ENCODE measurements around the gene EVX1.

Gene EVX1

GRCh38 chr7:27220440-27220955 is 22.1 kb upstream of the EVX1 start:
- H3K27ac ChIP-seq (ENCODE audit: low read depth, low read length) = no peak overlapping the region
- H3K9me3 ChIP-seq (ENCODE audit: insufficient read depth, low read depth, low read length) = no peaks in the 10 kb centered on the region
- 85% methylated on average over 45 of the region's 45 CpGs for WGBS
- H3K4me1 ChIP-seq (ENCODE audit: insufficient read depth, low read length) = peaks cover 22% of the 10 kb centered on the region
- no peak overlapping the region for H3K4me3 ChIP-seq (ENCODE audit: low read length)
- no peaks in the 10 kb centered on the region for H3K36me3 ChIP-seq (ENCODE audit: insufficient read depth, low read length)
- H3K27me3 ChIP-seq (ENCODE audit: insufficient read depth, low read length) = peaks cover 97% of the 10 kb centered on the region
- no peak overlapping the region for H3K9ac ChIP-seq (ENCODE audit: low read depth, low read length)

GRCh38 chr7:27221201-27221797 is 21.3 kb upstream of the EVX1 start:
- no peak overlapping the region for H3K9ac ChIP-seq (ENCODE audit: low read depth, low read length)
- H3K4me3 ChIP-seq (ENCODE audit: low read length) = no peak overlapping the region
- H3K9me3 ChIP-seq (ENCODE audit: insufficient read depth, low read depth, low read length) = no peaks in the 10 kb centered on the region
- no peaks in the 10 kb centered on the region for H3K36me3 ChIP-seq (ENCODE audit: insufficient read depth, low read length)
- H3K4me1 ChIP-seq (ENCODE audit: insufficient read depth, low read length) = peaks cover 22% of the 10 kb centered on the region
- peaks cover 97% of the 10 kb centered on the region for H3K27me3 ChIP-seq (ENCODE audit: insufficient read depth, low read length)
- WGBS = 92% methylated on average over 3 of the region's 3 CpGs
- H3K27ac ChIP-seq (ENCODE audit: low read depth, low read length) = no peak overlapping the region

GRCh38 chr7:27223941-27224575 is 18.5 kb upstream of the EVX1 start:
- no peak overlapping the region for H3K9ac ChIP-seq (ENCODE audit: low read depth, low read length)
- H3K9me3 ChIP-seq (ENCODE audit: insufficient read depth, low read depth, low read length) = no peaks in the 10 kb centered on the region
- H3K27me3 ChIP-seq (ENCODE audit: insufficient read depth, low read length) = peaks cover 99% of the 10 kb centered on the region
- peaks cover 22% of the 10 kb centered on the region for H3K4me1 ChIP-seq (ENCODE audit: insufficient read depth, low read length)
- H3K4me3 ChIP-seq (ENCODE audit: low read length) = no peak overlapping the region
- no peak overlapping the region for H3K27ac ChIP-seq (ENCODE audit: low read depth, low read length)
- H3K36me3 ChIP-seq (ENCODE audit: insufficient read depth, low read length) = no peaks in the 10 kb centered on the region

- Histone ChIP-seq H3K36me3 (ENCODE audit: insufficient read depth, low read length) (no peaks in the 10 kb centered on the region), H3K4me1 (ENCODE audit: insufficient read depth, low read length) (peaks cover 22% of the 10 kb centered on the region), H3K9ac (ENCODE audit: low read depth, low read length) (no peak overlapping the region), H3K27ac (ENCODE audit: low read depth, low read length) (no peak overlapping the region), H3K4me3 (ENCODE audit: low read length) (peak overlapping the region; percentile 34), H3K27me3 (ENCODE audit: insufficient read depth, low read length) (peaks cover 100% of the 10 kb centered on the region), H3K9me3 (ENCODE audit: insufficient read depth, low read depth, low read length) (no peaks in the 10 kb centered on the region)
- WGBS = 3% methylated on average over 61 of the region's 61 CpGs
Observed at GRCh38 chr7:27224983-27225934, 17.3 kb upstream of the EVX1 start.

GRCh38 chr7:27229448-27229847 is 13.2 kb upstream of the EVX1 start:
- Histone ChIP-seq H3K4me1 (ENCODE audit: insufficient read depth, low read length) (peaks cover 5% of the 10 kb centered on the region), H3K27me3 (ENCODE audit: insufficient read depth, low read length) (peaks cover 90% of the 10 kb centered on the region), H3K9me3 (ENCODE audit: insufficient read depth, low read depth, low read length) (no peaks in the 10 kb centered on the region), H3K27ac (ENCODE audit: low read depth, low read length) (no peak overlapping the region), H3K4me3 (ENCODE audit: low read length) (no peak overlapping the region), H3K9ac (ENCODE audit: low read depth, low read length) (no peak overlapping the region), H3K36me3 (ENCODE audit: insufficient read depth, low read length) (no peaks in the 10 kb centered on the region)
- WGBS = 90% methylated on average over 4 of the region's 4 CpGs

GRCh38 chr7:27235387-27236311 is 7.0 kb upstream of the EVX1 start:
- Histone ChIP-seq H3K4me3 (ENCODE audit: low read length) (peak overlapping the region; percentile 61), H3K9ac (ENCODE audit: low read depth, low read length) (no peak overlapping the region), H3K27me3 (ENCODE audit: insufficient read depth, low read length) (peaks cover 91% of the 10 kb centered on the region), H3K27ac (ENCODE audit: low read depth, low read length) (no peak overlapping the region), H3K9me3 (ENCODE audit: insufficient read depth, low read depth, low read length) (no peaks in the 10 kb centered on the region), H3K36me3 (ENCODE audit: insufficient read depth, low read length) (no peaks in the 10 kb centered on the region), H3K4me1 (ENCODE audit: insufficient read depth, low read length) (peaks cover 13% of the 10 kb centered on the region)
- 1% methylated on average over 66 of the region's 66 CpGs for WGBS

GRCh38 chr7:27237735-27238334 is 4.8 kb upstream of the EVX1 start:
- H3K4me1 ChIP-seq (ENCODE audit: insufficient read depth, low read length) = peaks cover 34% of the 10 kb centered on the region
- no peak overlapping the region for H3K9ac ChIP-seq (ENCODE audit: low read depth, low read length)
- H3K9me3 ChIP-seq (ENCODE audit: insufficient read depth, low read depth, low read length) = no peaks in the 10 kb centered on the region
- H3K27ac ChIP-seq (ENCODE audit: low read depth, low read length) = no peak overlapping the region
- WGBS = 41% methylated on average over 1 of the region's 1 CpG
- H3K36me3 ChIP-seq (ENCODE audit: insufficient read depth, low read length) = no peaks in the 10 kb centered on the region
- peaks cover 100% of the 10 kb centered on the region for H3K27me3 ChIP-seq (ENCODE audit: insufficient read depth, low read length)
- no peak overlapping the region for H3K4me3 ChIP-seq (ENCODE audit: low read length)

GRCh38 chr7:27238979-27239386 is 3.6 kb upstream of the EVX1 start:
- Histone ChIP-seq H3K27ac (ENCODE audit: low read depth, low read length) (no peak overlapping the region), H3K4me3 (ENCODE audit: low read length) (peak overlapping the region; percentile 13; the same call in 1 of the 2 replicates), H3K27me3 (ENCODE audit: insufficient read depth, low read length) (peaks cover 100% of the 10 kb centered on the region), H3K9me3 (ENCODE audit: insufficient read depth, low read depth, low read length) (no peaks in the 10 kb centered on the region), H3K9ac (ENCODE audit: low read depth, low read length) (no peak overlapping the region), H3K4me1 (ENCODE audit: insufficient read depth, low read length) (peaks cover 36% of the 10 kb centered on the region), H3K36me3 (ENCODE audit: insufficient read depth, low read length) (no peaks in the 10 kb centered on the region)
- 11% methylated on average over 15 of the region's 15 CpGs for WGBS

GRCh38 chr7:27239387-27240014 is 3.1 kb upstream of the EVX1 start:
- Histone ChIP-seq H3K9ac (ENCODE audit: low read depth, low read length) (no peak overlapping the region), H3K36me3 (ENCODE audit: insufficient read depth, low read length) (no peaks in the 10 kb centered on the region), H3K9me3 (ENCODE audit: insufficient read depth, low read depth, low read length) (no peaks in the 10 kb centered on the region), H3K4me3 (ENCODE audit: low read length) (peak overlapping the region; percentile 13; the same call in 1 of the 2 replicates), H3K27me3 (ENCODE audit: insufficient read depth, low read length) (peaks cover 100% of the 10 kb centered on the region), H3K27ac (ENCODE audit: low read depth, low read length) (no peak overlapping the region), H3K4me1 (ENCODE audit: insufficient read depth, low read length) (peaks cover 38% of the 10 kb centered on the region)
- WGBS = under 1% methylated on average over 55 of the region's 55 CpGs

Data from HUES64 (cell line).